ENCODE data around the gene KLHL22.
"Not testable (repeated sequence)": the region's sequence is repeated elsewhere in the genome, so short reads cannot be mapped to it uniquely, and the experiment has no call there.

KLHL22 gene

GRCh38 chr22:20507253-20508066 is 11.9 kb upstream of the KLHL22 start, which contains the start of gene MED15:
Gene MED15, plus strand, starts transcription at chr22:20507610. Its CDS starts 69 bp downstream, at chr22:20507679.
- peaks cover 26% of the 10 kb centered on the region for H3K4me1 ChIP-seq (ENCODE audit: insufficient read depth, poor library complexity, severe bottlenecking)
- TF ChIP-seq CTCF (IDR thresholded peaks at IDR 0.05; ENCODE audit: poor library complexity, severe bottlenecking): no peak
- H3K27me3 ChIP-seq (ENCODE audit: insufficient read depth, poor library complexity, severe bottlenecking): no peaks in the 10 kb centered on the region
- peak; percentile 85 for DNase-seq (ENCODE audit: low spot score)
- peak within 1 kb of the TSS; percentile 98 for H3K27ac ChIP-seq (ENCODE audit: poor library complexity, severe bottlenecking)
- peak within 1 kb of the TSS; percentile 95 for H3K4me3 ChIP-seq (ENCODE audit: severe bottlenecking)
- H3K9me3 ChIP-seq (ENCODE audit: severe bottlenecking): no peaks in the 10 kb centered on the region
- peak; percentile 72 for ATAC-seq (ENCODE audit: low read depth)
- H3K36me3 ChIP-seq (ENCODE audit: low read depth): peaks cover 19% of the 10 kb centered on the region

DNA sequence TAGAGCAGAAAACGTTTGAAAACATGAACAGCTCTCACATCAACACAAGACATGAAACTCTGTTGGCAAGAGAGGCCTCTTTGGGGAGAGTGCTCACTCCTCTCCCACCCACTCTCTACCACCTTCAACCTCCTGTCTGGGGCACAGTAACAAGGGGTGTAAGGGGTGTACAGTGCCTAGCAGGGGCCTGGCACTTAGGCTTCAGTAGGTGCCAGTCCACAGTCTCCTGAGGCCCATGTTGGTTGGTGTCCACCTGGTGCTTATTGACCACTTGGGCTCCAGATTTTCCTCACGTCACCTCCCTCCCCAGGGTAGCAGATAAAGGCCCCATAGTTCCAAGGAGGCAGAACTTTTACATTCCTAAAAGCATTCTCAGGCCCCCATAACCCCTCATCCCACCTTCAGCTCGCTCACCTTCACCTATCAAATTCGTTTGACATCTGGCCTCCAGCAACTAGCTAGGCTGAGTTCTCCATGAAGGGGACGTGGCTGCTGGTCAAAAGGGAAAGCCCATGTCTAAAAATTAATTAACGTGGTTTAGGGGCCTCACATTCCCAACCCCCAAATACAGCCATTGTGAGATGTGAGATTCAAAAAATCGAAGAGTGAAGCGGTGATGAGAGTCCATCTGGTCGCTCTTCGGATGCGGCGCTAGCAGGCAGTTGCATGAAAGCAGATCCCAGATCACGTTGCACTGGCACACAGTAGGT is 11.1 kb upstream of the KLHL22 start:
- Histone ChIP-seq H3K4me3 (ENCODE audit: severe bottlenecking) (peak overlapping the region; percentile 95), H3K27me3 (ENCODE audit: insufficient read depth, poor library complexity, severe bottlenecking) (no peaks in the 10 kb centered on the region), H3K9me3 (ENCODE audit: severe bottlenecking) (no peaks in the 10 kb centered on the region), H3K4me1 (ENCODE audit: insufficient read depth, poor library complexity, severe bottlenecking) (peaks cover 26% of the 10 kb centered on the region), H3K27ac (ENCODE audit: poor library complexity, severe bottlenecking) (peak overlapping the region; percentile 98), H3K36me3 (ENCODE audit: low read depth) (peaks cover 16% of the 10 kb centered on the region)
- DNase-seq (ENCODE audit: low spot score): no peak
- no peak for ATAC-seq (ENCODE audit: low read depth)
- TF ChIP-seq CTCF (IDR thresholded peaks at IDR 0.05; ENCODE audit: poor library complexity, severe bottlenecking): no peak

DNA sequence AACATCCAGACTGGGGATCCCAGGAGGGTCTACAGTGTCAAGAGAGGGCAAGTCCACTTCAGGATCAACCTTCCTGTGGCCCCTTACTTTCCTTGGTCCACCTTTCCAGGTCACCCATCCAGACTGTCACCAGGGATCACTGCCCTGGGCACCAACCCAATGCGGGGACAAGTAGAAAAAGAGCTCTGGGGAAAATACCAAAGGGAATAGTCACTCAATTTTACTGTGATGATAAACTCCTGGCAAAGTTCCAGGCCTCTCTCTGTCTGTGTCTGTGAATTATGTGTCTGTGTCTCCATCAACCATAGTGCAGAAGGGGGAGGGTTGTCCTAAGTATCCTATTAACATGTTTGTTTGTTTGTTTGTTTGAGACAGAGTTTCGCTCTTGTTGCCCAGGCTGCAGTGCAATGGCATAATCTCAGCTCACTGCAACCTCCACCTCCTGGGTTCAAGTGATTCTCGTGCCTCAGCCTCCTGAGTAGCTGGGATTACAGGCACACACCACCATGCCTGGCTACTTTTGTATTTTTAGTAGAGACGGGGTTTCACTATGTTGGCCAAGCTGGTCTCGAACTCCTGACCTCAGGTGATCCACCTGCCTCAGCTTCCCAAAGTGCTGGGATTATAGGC is 8.8 kb upstream of the KLHL22 start:
- H3K4me3 ChIP-seq (ENCODE audit: severe bottlenecking); H3K9me3 ChIP-seq (ENCODE audit: severe bottlenecking); DNase-seq (ENCODE audit: low spot score); H3K27me3 ChIP-seq (ENCODE audit: insufficient read depth, poor library complexity, severe bottlenecking): not testable (repeated sequence)
- Histone ChIP-seq H3K4me1 (ENCODE audit: insufficient read depth, poor library complexity, severe bottlenecking) (peaks cover 12% of the 10 kb centered on the region), H3K27ac (ENCODE audit: poor library complexity, severe bottlenecking) (peak overlapping the region; percentile 84), H3K36me3 (ENCODE audit: low read depth) (peaks cover 14% of the 10 kb centered on the region)
- ATAC-seq (ENCODE audit: low read depth): peak; percentile 40

- Histone ChIP-seq H3K27me3 (ENCODE audit: insufficient read depth, poor library complexity, severe bottlenecking) (no peaks in the 10 kb centered on the region), H3K27ac (ENCODE audit: poor library complexity, severe bottlenecking) (peak overlapping the region; percentile 84), H3K36me3 (ENCODE audit: low read depth) (peaks cover 8% of the 10 kb centered on the region), H3K4me1 (ENCODE audit: insufficient read depth, poor library complexity, severe bottlenecking) (peaks cover 12% of the 10 kb centered on the region), H3K9me3 (ENCODE audit: severe bottlenecking) (no peaks in the 10 kb centered on the region), H3K4me3 (ENCODE audit: severe bottlenecking) (no peak overlapping the region)
- TF ChIP-seq CTCF (IDR thresholded peaks at IDR 0.05; ENCODE audit: poor library complexity, severe bottlenecking): no peak
- ATAC-seq (ENCODE audit: low read depth): peak; percentile 24; the same call in 2 of the 3 replicates
- DNase-seq (ENCODE audit: low spot score): no peak
Measured at GRCh38 chr22:20503816-20504215, 8.2 kb upstream of the KLHL22 start.

DNA sequence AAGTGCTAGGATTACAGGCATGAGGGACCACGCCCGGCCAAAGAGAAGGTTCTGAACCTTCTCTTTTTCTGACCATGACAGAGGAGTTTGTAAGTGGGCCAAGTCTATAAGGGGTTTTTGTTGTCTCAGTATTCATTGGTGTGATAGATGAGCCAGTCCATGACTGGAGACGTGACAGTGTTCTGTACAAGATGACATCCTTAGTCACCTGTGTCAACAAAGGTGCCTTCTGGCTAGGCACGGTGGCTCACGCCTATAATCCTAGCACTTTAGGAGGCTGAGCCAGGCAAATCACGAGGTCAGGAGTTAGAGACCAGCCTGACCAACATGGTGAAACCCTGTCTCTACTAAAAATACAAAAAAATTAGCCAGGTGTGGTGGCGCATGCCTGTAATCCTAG is 4.2 kb upstream of the KLHL22 start:
- no peak for TF ChIP-seq CTCF (IDR thresholded peaks at IDR 0.05; ENCODE audit: poor library complexity, severe bottlenecking)

More for the DNA sequence above, 4.2 kb upstream of the KLHL22 start:
- no peak overlapping the region for H3K27ac ChIP-seq (ENCODE audit: poor library complexity, severe bottlenecking)
- no peaks in the 10 kb centered on the region for H3K9me3 ChIP-seq (ENCODE audit: severe bottlenecking)
- peaks cover 4% of the 10 kb centered on the region for H3K36me3 ChIP-seq (ENCODE audit: low read depth)
- ATAC-seq (ENCODE audit: low read depth): no peak
- DNase-seq (ENCODE audit: low spot score): no peak
- H3K27me3 ChIP-seq (ENCODE audit: insufficient read depth, poor library complexity, severe bottlenecking): no peaks in the 10 kb centered on the region
- no peak overlapping the region for H3K4me3 ChIP-seq (ENCODE audit: severe bottlenecking)
- peaks cover 11% of the 10 kb centered on the region for H3K4me1 ChIP-seq (ENCODE audit: insufficient read depth, poor library complexity, severe bottlenecking)

All from RWPE2 (cell line).